ENCODE measurements around the gene SETD1A. TPM values are rescaled to one million over a fixed set of nuclear protein-coding genes. Genes with fewer than 3 reads are reported as not detected.
A peak's percentile ranks its signal among the peaks of the same experiment; 100 is the strongest.

SETD1A gene
- total RNA-seq, 1 donor from 2014 or later = 23.4 TPM

DNA sequence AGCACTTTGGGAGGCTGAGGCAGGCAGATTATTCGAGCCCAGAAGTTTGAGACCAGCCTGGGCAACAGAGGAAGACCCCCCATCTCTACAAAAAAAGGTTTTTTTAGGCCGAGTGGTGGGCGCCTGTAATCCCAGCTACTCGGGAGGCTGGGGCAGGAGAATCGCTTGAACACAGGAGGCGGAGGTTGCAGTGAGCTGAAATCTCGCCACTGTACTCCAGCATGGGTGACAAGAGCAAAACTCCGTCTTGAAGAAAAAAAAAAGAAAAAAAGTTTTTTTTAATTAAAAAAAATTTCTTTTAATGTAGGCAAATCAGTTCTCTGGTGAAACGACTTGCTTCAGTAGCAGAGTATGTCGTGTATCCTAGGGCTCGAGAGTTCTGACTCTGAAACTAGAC is 38.4 kb downstream of the SETD1A start:
- Mint-ChIP-seq H3K9me3 (ENCODE audit: unreplicated experiment) (no peaks in the 10 kb centered on the region), H3K36me3 (ENCODE audit: low read depth, unreplicated experiment) (peaks cover 3% of the 10 kb centered on the region), H3K27me3 (ENCODE audit: unreplicated experiment) (peaks cover 10% of the 10 kb centered on the region), H3K27ac (ENCODE audit: unreplicated experiment) (no peak overlapping the region), H3K4me3 (ENCODE audit: unreplicated experiment) (peak overlapping the region; percentile 53), H3K4me1 (ENCODE audit: unreplicated experiment) (peaks cover 3% of the 10 kb centered on the region)
- no peak for DNase-seq (ENCODE audit: low spot score)
- no peak for TF ChIP-seq CTCF (IDR thresholded peaks at IDR 0.05; ENCODE audit: unreplicated experiment)

- no peak for TF ChIP-seq CTCF (IDR thresholded peaks at IDR 0.05; ENCODE audit: unreplicated experiment)
- H3K27ac Mint-ChIP-seq (ENCODE audit: unreplicated experiment) = no peak overlapping the region
- no peaks in the 10 kb centered on the region for H3K9me3 Mint-ChIP-seq (ENCODE audit: unreplicated experiment)
- DNase-seq (ENCODE audit: low spot score) = no peak
- H3K36me3 Mint-ChIP-seq (ENCODE audit: low read depth, unreplicated experiment) = peaks cover 3% of the 10 kb centered on the region
- peak overlapping the region; percentile 76 for H3K4me3 Mint-ChIP-seq (ENCODE audit: unreplicated experiment)
- H3K27me3 Mint-ChIP-seq (ENCODE audit: unreplicated experiment) = peaks cover 10% of the 10 kb centered on the region
- peaks cover 3% of the 10 kb centered on the region for H3K4me1 Mint-ChIP-seq (ENCODE audit: unreplicated experiment)
Measured at GRCh38 chr16:30996324-30996984, 38.9 kb downstream of the SETD1A start.

DNA sequence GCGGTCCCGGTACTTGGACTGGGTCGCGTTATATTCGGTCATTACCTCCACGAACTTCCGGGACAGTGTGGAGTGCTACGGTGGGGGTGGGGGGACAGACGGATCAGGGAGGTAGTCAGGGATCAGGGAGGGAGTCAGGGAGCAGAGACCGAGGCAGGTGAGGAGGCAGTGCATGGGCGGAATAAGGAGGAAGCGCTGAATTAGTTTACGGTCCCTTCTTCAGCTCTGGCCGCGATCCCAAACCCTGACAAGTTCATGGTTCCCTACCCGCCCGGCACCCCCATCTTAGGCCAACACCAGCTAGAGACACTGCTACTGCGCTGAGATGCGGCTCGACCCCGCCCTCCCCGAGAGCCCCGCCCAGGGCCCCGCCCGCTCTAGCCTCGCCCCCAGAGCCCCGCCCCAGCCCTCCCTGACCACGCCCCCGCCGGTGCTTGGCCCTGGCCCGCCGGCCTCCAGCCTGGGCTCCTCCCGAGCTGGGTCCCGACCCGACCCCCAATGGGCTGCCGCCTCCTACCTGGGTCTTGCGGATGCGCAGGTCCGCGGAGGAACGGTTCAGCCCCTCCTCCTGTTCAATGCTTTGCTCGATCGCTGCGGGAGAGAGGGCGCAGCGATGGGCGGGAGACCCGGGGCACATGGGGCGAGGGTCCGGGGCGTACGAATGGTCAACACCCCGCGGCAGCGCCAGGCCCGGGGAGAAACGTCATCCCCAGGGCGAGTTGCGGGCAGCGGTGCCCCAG is 39.6 kb downstream of the SETD1A start:
- no peaks in the 10 kb centered on the region for H3K9me3 Mint-ChIP-seq (ENCODE audit: unreplicated experiment)
- peak; percentile 56 for DNase-seq (ENCODE audit: low spot score)
- H3K36me3 Mint-ChIP-seq (ENCODE audit: low read depth, unreplicated experiment) = peaks cover 3% of the 10 kb centered on the region
- peaks cover 8% of the 10 kb centered on the region for H3K27me3 Mint-ChIP-seq (ENCODE audit: unreplicated experiment)
- H3K27ac Mint-ChIP-seq (ENCODE audit: unreplicated experiment) = no peak overlapping the region
- TF ChIP-seq CTCF (IDR thresholded peaks at IDR 0.05; ENCODE audit: unreplicated experiment) = no peak
- H3K4me3 Mint-ChIP-seq (ENCODE audit: unreplicated experiment) = peak overlapping the region; percentile 76
- H3K4me1 Mint-ChIP-seq (ENCODE audit: unreplicated experiment) = peaks cover 3% of the 10 kb centered on the region

- TF ChIP-seq CTCF (IDR thresholded peaks at IDR 0.05; ENCODE audit: unreplicated experiment) = no peak
- Mint-ChIP-seq H3K4me3 (ENCODE audit: unreplicated experiment) (no peak overlapping the region), H3K36me3 (ENCODE audit: low read depth, unreplicated experiment) (peaks cover 3% of the 10 kb centered on the region), H3K27me3 (ENCODE audit: unreplicated experiment) (peaks cover 6% of the 10 kb centered on the region), H3K9me3 (ENCODE audit: unreplicated experiment) (no peaks in the 10 kb centered on the region), H3K27ac (ENCODE audit: unreplicated experiment) (no peak overlapping the region), H3K4me1 (ENCODE audit: unreplicated experiment) (peaks cover 3% of the 10 kb centered on the region)
- DNase-seq (ENCODE audit: low spot score) = no peak
Measured at GRCh38 chr16:30997725-30998711, 40.5 kb downstream of the SETD1A start.

Measured in endothelial cell (in vitro differentiated cells).